Gastrocnemius medialis (tissue), 4 donors: Measurements from ENCODE around the gene ZBED4. TPM values are rescaled to one million over a fixed set of nuclear protein-coding genes. Genes with fewer than 3 reads are reported as not detected.

Source experiments
- ATAC-seq, 2 donors: fragments of 150-250 bp; one replicate each; pipeline ENCODE4 v1.9.1; 2016
- DNase-seq, 2 donors: peaks; one replicate each; pipeline ENCODE4 v3.0.0-alpha.2; 2019
- H3K27ac ChIP-seq, 4 donors: fragments of 200-600 bp; sonication (generic); 1 replicate in 1 of 4; 2 replicates in 3 of 4; pipeline ENCODE4 v1.5.1; 2016 to 2018; ENCODE audit warnings: mild to moderate bottlenecking in 2 of 4, moderate library complexity in 1 of 4
- H3K27me3 ChIP-seq, 3 donors: fragments of 200-600 bp; sonication (generic) in 2 of 3; 1 replicate in 1 of 3; 2 replicates in 2 of 3; pipeline versions ENCODE4 v1.5.1 to v1.6.0; 2016 to 2019; ENCODE audit warnings: mild to moderate bottlenecking in 1 of 3, moderate library complexity in 1 of 3
- H3K36me3 ChIP-seq, 2 donors: fragments of 200-600 bp; sonication (generic) in 1 of 2; one replicate each; pipeline ENCODE4 v1.5.1; 2017 to 2018
- H3K4me1 ChIP-seq, 2 donors: fragments of 200-600 bp; sonication (generic) in 1 of 2; one replicate each; pipeline ENCODE4 v1.5.1; 2016 to 2017; ENCODE audit warnings: mild to moderate bottlenecking in 2 of 2
- H3K4me3 ChIP-seq, 4 donors: fragments of 200-600 bp; sonication (generic) in 3 of 4; 1 replicate in 1 of 4; 2 replicates in 3 of 4; pipeline ENCODE4 v1.5.1; 2016 to 2019; ENCODE audit warnings: mild to moderate bottlenecking in 2 of 4
- H3K9me3 ChIP-seq, 3 donors: fragments of 200-600 bp; sonication (generic) in 2 of 3; 1 replicate in 1 of 3; 2 replicates in 2 of 3; pipeline ENCODE4 v1.5.1; 2016 to 2019
- CTCF ChIP-seq, 5 experiments: fragments of 450-650 bp in 3 of 5; fragments of 200-600 bp in 2 of 5; sonication (generic) in 2 of 5; IDR thresholded peaks in 4 of 5; conservative IDR thresholded peaks in 1 of 5; 1 replicate in 4 of 5; 2 replicates in 1 of 5; pipeline ENCODE4 v1.5.1; 2016 to 2019; ENCODE audit warnings: antibody characterized with exemption in 5 of 5, mild to moderate bottlenecking in 3 of 5, moderate library complexity in 3 of 5
- POLR2A ChIP-seq, 2 donors: fragments of 450-650 bp; IDR thresholded peaks; one replicate each; pipeline ENCODE4 v1.6.1; 2017; ENCODE audit warnings: antibody characterized with exemption in 2 of 2, mild to moderate bottlenecking in 2 of 2, moderate library complexity in 2 of 2
- in situ Hi-C, 4 donors: fragments of 200-750 bp; cut with MboI; loops; one replicate each; pipeline versions ENCODE4 v1.15.0 to v1.8.0; 2017; ENCODE audit warnings: low sequenced_read_pairs in 4 of 4
- intact Hi-C: fragments of 100-400 bp; cut with DNase I; formaldehyde crosslinking; loops from one replicate; pipeline ENCODE4 v1.15.1; 2023; ENCODE audit warnings: low total_unique reads
- total RNA-seq, 4 donors: library from RNA; depleted of rRNA; stranded (reverse); fragments of >200 nt; gene quantifications; one replicate each; pipeline versions ENCODE4 v1.1.0 to v1.2.3, GENCODE V29; 2016

ZBED4 gene
- total RNA-seq, 4 donors from 2014 or later = 6.7 to 8.4 (median 7.5) TPM

- no peak for ATAC-seq
Measured at GRCh38 chr22:49858827-49859226, 5.2 kb downstream of the ZBED4 start.

GRCh38 chr22:49861642-49862495, 8.2 kb downstream of the ZBED4 start:
- no peak overlapping the region for H3K27ac ChIP-seq
- no peak overlapping the region for H3K4me3 ChIP-seq
- in situ Hi-C loops = no loop called here
- TF ChIP-seq POLR2A (IDR thresholded peaks at IDR 0.05) (no peak), CTCF (IDR thresholded peaks at IDR 0.05 in 4 of 5, conservative IDR thresholded peaks at IDR 0.05 in 1 of 5) (no peak)
- no peaks in the 10 kb centered on the region for H3K27me3 ChIP-seq
- H3K4me1 ChIP-seq = no peaks in the 10 kb centered on the region
- peaks cover 0 to 18% (median 5%) of the 10 kb centered on the region in 3 donors for H3K9me3 ChIP-seq
- no peak for DNase-seq
- H3K36me3 ChIP-seq = peaks cover 0 to 5% of the 10 kb centered on the region in 2 donors
- no peak for ATAC-seq
- intact Hi-C loops = no loop called here

More at GRCh38 chr22:49858827-49859226, 5.2 kb downstream of the ZBED4 start:
- H3K4me3 ChIP-seq = no peak overlapping the region
- H3K27ac ChIP-seq = no peak overlapping the region
- intact Hi-C loops (loop anchor here (10.0 kb wide), 1 partner anchor 646 kb away; the partner anchor contains the start of genes LMF2 and NCAPH2), in situ Hi-C loops (loop anchor here in 1 of 4 donors (10.0 kb wide), 1 partner anchor 56 kb away; the partner anchor contains the start of genes ALG12 and CRELD2)
- H3K9me3 ChIP-seq = no peaks in the 10 kb centered on the region
- peaks cover 12 to 16% of the 10 kb centered on the region in 2 donors for H3K4me1 ChIP-seq
- no peak for TF ChIP-seq POLR2A (IDR thresholded peaks at IDR 0.05)
- TF ChIP-seq CTCF (IDR thresholded peaks at IDR 0.05 in 4 of 5, conservative IDR thresholded peaks at IDR 0.05 in 1 of 5) = no peak
- no peaks in the 10 kb centered on the region for H3K36me3 ChIP-seq
- DNase-seq = no peak
- H3K27me3 ChIP-seq = no peaks in the 10 kb centered on the region

- TF ChIP-seq CTCF (IDR thresholded peaks at IDR 0.05 in 4 of 5, conservative IDR thresholded peaks at IDR 0.05 in 1 of 5) = no peak
- TF ChIP-seq POLR2A (IDR thresholded peaks at IDR 0.05) = no peak
- peaks cover 0 to 5% of the 10 kb centered on the region in 2 donors for H3K36me3 ChIP-seq
- DNase-seq (no peak), ATAC-seq (no peak)
- no peak overlapping the region for H3K4me3 ChIP-seq
- no peaks in the 10 kb centered on the region for H3K27me3 ChIP-seq
- in situ Hi-C loops = no loop called here
- no peaks in the 10 kb centered on the region for H3K4me1 ChIP-seq
- intact Hi-C loops = no loop called here
- no peak overlapping the region for H3K27ac ChIP-seq
- peaks cover 0 to 23% (median 5%) of the 10 kb centered on the region in 3 donors for H3K9me3 ChIP-seq
Measured at GRCh38 chr22:49862496-49862776, 8.8 kb downstream of the ZBED4 start.

- no peak for DNase-seq
- intact Hi-C loops = no loop called here
- TF ChIP-seq CTCF (IDR thresholded peaks at IDR 0.05 in 4 of 5, conservative IDR thresholded peaks at IDR 0.05 in 1 of 5) = no peak
- TF ChIP-seq POLR2A (IDR thresholded peaks at IDR 0.05) = no peak
- in situ Hi-C loops = no loop called here
- Histone ChIP-seq H3K4me1 (no peaks in the 10 kb centered on the region), H3K9me3 (peaks cover 0 to 23% (median 5%) of the 10 kb centered on the region in 3 donors), H3K4me3 (no peak overlapping the region), H3K27me3 (no peaks in the 10 kb centered on the region), H3K27ac (no peak overlapping the region), H3K36me3 (peaks cover 0 to 5% of the 10 kb centered on the region in 2 donors)
- ATAC-seq = no peak
Measured at GRCh38 chr22:49863931-49864330, 10.3 kb downstream of the ZBED4 start.
